ENCODE data around the gene FZD2.
"Not testable (repeated sequence)": the region's sequence is repeated elsewhere in the genome, so short reads cannot be mapped to it uniquely, and the experiment has no call there.

Gene FZD2

GRCh38 chr17:44565866-44566443 is 8.7 kb downstream of the FZD2 start:
- no peak for DNase-seq (ENCODE audit: extremely low read depth, low read depth)
- no peak overlapping the region for H3K4me3 ChIP-seq (replicated peaks; ENCODE audit: low read depth, low read length)
- TF ChIP-seq CTCF (IDR thresholded peaks at IDR 0.05; ENCODE audit: low read depth, low read length, missing control alignments), result peak; percentile 86

GRCh38 chr17:44568311-44568944 is 11.1 kb downstream of the FZD2 start:
- H3K4me3 ChIP-seq (replicated peaks; ENCODE audit: low read depth, low read length), result not testable (repeated sequence)

DNA sequence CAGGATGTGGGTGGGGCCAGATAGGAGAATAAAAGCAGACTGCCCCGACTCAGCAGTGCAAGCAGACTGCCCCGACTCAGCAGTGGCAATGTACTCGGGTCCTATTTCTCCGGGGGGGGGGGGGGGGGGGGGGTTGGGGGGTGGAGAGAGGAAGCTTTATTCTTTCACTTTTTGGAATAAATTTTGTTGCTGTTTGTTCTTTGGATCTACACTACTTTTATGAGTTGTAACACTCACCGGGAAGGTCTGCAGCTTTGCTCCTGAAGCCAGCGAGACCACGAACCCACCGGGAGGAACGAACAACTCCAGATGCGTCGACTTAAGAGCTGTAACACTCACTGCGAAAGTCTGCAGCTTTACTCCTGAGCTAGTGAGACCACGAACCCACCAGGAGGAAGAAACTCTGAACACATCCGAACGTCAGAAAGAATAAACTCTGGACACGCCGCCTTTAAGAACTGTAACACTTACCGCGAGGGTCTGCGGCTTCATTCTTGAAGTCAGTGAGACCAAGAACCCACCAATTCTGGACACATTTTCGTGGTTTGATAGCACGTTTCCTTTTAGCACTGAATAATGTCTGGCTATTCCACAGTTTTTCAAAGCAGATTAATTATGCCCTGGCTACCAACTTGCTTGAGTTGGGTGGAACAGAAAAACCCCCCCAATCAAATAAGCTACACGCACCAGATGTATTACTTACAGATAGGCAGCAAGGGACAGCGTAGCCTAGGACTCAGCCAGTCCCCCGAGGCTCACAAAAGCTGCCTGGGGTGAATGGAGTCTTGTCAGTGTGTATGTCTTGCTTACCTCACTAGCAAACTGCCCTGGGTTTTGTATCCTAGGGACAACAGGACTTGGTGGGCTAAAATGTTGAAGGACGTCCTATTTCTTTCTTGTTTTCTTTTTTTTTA is 11.9 kb downstream of the FZD2 start:
- TF ChIP-seq CTCF (IDR thresholded peaks at IDR 0.05; ENCODE audit: low read depth, low read length, missing control alignments), result no peak
- H3K4me3 ChIP-seq (replicated peaks; ENCODE audit: low read depth, low read length), result no peak overlapping the region
- no peak for DNase-seq (ENCODE audit: extremely low read depth, low read depth)

More at GRCh38 chr17:44568311-44568944, 11.1 kb downstream of the FZD2 start:
- not testable (repeated sequence) for DNase-seq (ENCODE audit: extremely low read depth, low read depth)

DNA sequence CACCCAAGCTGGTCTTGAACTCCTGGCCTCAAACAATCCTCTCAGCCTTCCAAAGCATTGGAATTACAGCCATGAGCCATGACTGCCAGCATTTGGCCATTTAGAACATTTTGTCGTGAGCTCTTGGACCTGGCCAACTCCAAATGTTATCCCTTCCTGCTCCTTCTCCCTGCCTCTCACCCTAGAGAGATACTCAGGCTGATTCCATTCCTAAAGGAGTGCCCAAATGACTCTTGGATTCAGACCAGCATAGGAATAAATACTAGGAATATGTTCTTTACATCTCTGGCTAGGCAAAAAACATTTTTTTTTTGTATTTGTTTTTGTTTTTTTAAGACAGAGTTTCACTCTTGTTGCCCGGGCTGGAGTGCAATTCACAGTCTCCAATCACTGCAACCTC is 15.5 kb downstream of the FZD2 start:
- TF ChIP-seq CTCF (IDR thresholded peaks at IDR 0.05; ENCODE audit: low read depth, low read length, missing control alignments), result no peak
- DNase-seq (ENCODE audit: extremely low read depth, low read depth), result no peak
- H3K4me3 ChIP-seq (replicated peaks; ENCODE audit: low read depth, low read length), result no peak overlapping the region

GRCh38 chr17:44575403-44575802 is 18.1 kb downstream of the FZD2 start:
- no peak for TF ChIP-seq CTCF (IDR thresholded peaks at IDR 0.05; ENCODE audit: low read depth, low read length, missing control alignments)
- DNase-seq (ENCODE audit: extremely low read depth, low read depth), result no peak
- no peak overlapping the region for H3K4me3 ChIP-seq (replicated peaks; ENCODE audit: low read depth, low read length)

DNA sequence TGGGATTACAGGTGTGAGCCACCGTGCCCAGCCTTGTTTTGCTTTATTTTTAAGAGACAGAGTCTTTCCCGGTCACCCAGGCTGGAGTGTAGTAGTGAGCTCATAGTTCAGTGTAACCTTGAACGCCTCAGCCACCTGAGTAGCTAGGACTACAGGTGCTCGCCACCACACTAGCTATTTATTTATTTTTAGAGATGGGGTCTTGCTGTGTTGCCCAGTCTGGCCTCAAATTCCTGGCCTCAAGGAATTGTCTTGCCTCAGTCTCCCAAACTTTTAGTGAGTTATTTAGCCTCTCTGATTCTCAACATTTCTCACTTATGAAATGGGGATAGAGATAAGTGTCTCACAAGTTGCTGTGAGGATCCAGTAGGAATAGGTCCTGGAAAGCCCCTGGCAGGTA is 21.7 kb downstream of the FZD2 start:
- H3K4me3 ChIP-seq (replicated peaks; ENCODE audit: low read depth, low read length), result no peak overlapping the region
- DNase-seq (ENCODE audit: extremely low read depth, low read depth), result no peak
- no peak for TF ChIP-seq CTCF (IDR thresholded peaks at IDR 0.05; ENCODE audit: low read depth, low read length, missing control alignments)

DNA sequence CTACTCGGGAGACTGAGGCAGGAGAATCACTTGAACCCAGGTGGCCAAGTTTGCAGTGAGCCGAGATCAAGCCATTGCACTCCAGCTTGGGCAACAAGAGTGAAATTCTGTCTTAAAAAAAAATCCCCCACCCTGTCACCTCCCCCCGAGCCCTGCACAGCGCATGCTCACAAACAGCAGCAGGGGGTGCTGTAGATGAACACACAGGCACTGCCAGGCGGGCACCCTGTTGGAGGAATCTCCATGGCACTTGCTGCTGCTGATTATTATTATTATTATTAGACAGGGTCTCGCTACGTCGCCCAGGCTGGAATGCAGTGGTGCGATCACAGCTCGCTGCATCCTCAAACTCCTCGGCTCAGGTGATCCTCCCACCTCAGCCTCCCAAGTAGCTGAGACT is 24.6 kb downstream of the FZD2 start:
- no peak for DNase-seq (ENCODE audit: extremely low read depth, low read depth)
- TF ChIP-seq CTCF (IDR thresholded peaks at IDR 0.05; ENCODE audit: low read depth, low read length, missing control alignments), result peak; percentile 34
- H3K4me3 ChIP-seq (replicated peaks; ENCODE audit: low read depth, low read length), result no peak overlapping the region
